ENCODE data around the gene STAT3.

- TF ChIP-seq L3MBTL2 (conservative IDR thresholded peaks at IDR 0.05), result no peak
- TF ChIP-seq FOXM1 (IDR thresholded peaks at IDR 0.05; ENCODE audit: borderline replicate concordance), result no peak
- no peak for TF ChIP-seq BHLHE40 (IDR thresholded peaks at IDR 0.05; ENCODE audit: borderline replicate concordance)
- no peak for TF ChIP-seq SP1 (IDR thresholded peaks at IDR 0.05)
- no peak for TF ChIP-seq NFRKB (IDR thresholded peaks at IDR 0.05)
- TF ChIP-seq FOXK2 (IDR thresholded peaks at IDR 0.05), result no peak
- TF ChIP-seq LEF1 (IDR thresholded peaks at IDR 0.05; ENCODE audit: borderline replicate concordance), result no peak
- no peak for TF ChIP-seq CTBP1 (IDR thresholded peaks at IDR 0.05; ENCODE audit: borderline replicate concordance)
- no peak for TF ChIP-seq PKNOX1 (IDR thresholded peaks at IDR 0.05)
Observed at GRCh38 chr17:42325026-42325425, 63.2 kb downstream of the STAT3 start.

All from HEK293T (cell line).